Activated CD8-positive, alpha-beta memory T cell treated with anti-CD3 and anti-CD28 coated beads for 4 hours (primary cell): ENCODE results near the gene SLC28A1.
"Not testable (repeated sequence)": the region's sequence is repeated elsewhere in the genome, so short reads cannot be mapped to it uniquely, and the experiment has no call there.

ENCODE experiments used
- DNase-seq, 2 donors: peaks; one replicate each; pipeline ENCODE4 v3.0.0-alpha.2; 2020; ENCODE audit warnings: low read depth in 2 of 2

The SLC28A1 gene

GRCh38 chr15:84861781-84862180, 22.7 kb upstream of the SLC28A1 start:
- DNase-seq: no peak

DNA sequence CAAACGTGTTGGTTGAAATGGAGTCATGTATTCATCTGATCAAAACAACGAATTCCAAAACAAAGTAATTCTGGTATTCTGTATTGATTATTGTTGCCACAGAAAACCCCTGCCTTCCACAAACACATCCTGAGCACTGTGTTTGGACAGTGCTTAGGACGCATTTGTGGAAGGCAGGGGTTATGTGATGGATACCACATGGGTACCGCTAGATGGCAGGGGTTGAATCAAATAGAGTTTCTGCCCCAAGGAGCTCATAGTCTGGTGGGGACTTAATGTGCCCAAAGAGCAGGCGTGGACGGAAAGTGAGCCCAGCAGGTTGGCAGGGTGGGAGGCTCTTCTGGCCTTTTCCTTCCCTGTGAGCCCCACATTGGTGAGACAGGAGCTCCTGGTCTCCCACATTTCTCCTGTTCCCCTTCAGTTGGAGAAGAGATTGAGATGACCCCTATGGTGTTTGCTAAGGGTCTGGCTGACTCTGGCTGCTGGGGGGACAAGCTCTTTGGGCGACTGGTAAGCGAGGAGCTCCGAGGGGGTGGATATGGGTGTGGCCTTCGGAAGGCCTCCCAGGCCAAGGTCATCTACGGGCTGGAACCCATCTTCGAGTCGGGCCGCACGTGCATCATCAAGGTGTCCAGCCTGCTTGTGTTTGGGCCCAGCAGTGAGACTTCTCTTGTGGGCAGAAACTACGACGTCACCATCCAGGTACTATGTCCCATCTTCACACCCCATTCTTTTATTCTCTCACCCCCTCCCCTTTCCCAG, 22.1 kb upstream of the SLC28A1 start:
- DNase-seq: no peak

GRCh38 chr15:84863565-84864443, 20.7 kb upstream of the SLC28A1 start:
- DNase-seq: no peak

DNA sequence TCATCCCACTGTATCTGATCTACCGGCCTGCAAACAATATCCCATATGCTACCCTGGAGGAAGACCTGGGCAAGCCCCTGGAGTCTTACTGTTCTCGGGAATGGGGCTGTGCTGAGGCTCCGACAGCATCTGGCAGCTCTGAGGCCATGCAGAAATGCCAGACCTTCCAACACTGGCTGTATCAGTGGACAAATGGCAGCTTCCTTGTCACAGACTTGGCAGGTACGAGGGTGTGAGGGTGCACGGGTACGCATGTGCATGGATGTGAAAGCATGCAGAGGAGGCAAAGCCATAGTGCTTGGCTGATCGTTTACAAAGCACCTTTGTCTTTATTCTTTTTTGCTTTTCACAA, 20.0 kb upstream of the SLC28A1 start:
- DNase-seq: no peak

- DNase-seq: no peak
Observed at GRCh38 chr15:84865074-84865569, 19.3 kb upstream of the SLC28A1 start.

DNA sequence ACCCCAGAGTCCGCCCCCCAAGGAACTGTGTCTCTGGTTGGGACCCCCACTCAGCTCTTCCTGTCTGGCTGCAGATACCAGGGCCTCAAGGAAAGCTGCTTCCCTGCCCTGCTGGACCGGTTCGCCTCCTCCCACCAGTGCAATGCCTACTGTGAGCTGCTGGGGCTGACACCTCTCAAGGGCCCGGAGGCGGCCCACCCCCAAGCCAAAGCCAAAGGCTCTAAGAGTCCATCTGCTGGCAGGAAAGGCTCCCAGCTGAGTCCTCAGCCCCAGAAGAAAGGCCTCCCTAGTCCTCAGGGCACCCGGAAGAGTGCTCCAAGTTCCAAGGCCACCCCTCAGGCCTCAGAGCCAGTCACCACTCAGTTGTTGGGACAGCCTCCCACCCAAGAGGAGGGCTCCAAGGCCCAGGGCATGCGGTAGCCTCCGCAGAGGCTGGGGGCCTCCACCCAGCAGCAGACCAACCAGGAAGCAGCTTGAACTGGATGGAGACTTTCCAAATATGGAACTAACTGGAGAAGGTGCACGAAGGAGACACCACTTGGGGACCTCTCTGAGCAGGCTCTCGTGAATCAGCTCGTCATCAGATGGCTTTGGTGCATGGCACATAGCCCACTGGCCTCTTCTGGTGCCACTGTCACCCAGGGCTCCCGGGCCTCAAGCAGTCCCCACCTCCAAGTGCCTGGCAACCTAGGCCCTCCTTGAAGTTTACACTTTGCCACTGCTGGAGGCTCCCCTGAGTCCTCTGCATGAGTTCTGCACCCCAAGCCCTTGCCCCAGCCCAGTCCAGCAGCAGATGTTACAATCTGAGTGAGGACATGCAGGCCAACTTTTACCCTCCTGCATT, 16.2 kb upstream of the SLC28A1 start:
- DNase-seq: no peak

DNA sequence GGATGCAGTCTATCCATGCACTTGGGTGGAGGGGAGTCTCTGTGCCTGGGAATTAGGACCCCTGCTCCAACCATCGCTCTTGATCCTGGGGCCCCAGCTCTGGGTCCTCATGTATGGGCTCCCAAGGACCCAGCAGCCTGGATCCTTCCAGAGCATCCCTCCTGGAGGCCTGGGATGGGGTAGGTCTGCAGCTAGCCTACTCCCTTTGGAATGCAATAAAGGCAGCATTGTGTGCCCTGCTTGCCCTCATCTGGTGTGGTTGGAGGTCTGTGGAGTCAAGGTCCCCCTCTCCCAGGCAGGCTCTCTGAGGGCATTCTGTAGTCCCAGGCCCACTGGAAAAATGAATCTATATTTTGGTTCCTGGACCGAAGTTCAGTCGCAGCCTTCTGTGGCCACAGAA, 15.0 kb upstream of the SLC28A1 start:
- DNase-seq: no peak

DNA sequence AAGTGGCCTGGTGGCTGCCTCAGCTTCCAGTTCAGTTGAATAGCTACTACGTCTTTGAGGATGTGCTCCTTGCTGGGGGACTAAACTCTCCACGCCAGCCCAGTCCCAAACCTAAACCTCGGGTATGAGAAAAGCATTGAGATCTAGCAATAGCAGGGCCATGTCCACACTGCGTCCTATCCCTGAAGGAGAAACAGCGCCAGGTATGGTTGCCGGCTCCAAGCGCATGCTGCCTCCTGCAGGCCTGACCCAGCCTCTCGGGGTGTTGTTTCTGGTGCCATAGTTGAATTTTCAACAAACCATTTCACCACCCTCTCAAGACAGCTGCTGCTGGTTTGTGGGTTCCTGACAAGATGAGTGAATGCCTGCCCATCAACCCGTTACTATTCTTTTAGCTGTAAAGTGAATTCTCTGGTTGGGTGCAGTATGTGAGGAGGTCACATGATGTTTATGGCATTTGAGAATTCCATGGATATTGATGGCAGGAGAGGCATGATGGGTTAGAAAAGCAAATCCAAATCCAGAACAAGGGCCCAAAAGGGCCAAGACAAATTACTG, 13.0 kb upstream of the SLC28A1 start:
- no peak for DNase-seq

DNA sequence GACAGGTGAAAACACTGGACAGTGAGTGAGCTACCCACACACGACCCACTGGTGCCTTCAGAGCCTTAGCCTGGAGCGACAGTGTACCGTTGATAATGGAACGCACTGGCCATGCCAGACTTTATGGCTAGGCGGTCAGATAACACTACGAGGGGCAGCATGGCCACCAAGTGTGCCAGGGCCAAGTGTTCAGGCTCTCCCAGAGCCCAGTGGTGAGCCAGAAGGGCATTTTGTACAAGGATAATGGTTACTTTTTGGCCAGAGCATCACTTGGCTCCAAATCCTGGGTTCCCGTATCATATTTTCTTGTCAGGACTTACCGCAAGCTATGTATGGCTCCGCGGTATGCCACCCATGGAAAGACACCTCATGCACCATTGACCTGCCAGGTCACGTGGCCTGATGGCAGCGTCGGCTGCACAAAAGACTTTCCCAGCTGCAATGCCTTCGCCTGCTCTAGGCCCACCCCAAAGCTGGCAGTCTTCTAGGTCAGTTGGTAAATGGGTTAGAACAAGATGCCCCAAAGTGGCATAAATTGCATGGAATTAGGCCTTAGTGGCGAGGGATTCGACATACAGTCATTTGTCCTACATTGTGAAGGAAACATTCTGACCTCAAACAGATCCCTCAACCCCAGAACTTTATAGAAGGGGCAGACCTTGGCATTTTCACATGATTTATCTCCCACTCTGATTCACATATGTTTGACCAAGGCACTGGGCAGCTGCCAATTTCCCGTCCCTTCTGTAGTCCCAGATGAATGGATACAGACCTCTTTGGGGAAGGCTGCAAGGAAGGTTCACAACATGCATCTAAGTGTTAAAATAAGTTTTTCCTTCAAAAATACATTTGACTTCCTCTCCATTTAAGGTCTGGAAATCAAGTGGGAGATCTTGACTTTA, 12.2 kb upstream of the SLC28A1 start:
- DNase-seq: no peak

DNA sequence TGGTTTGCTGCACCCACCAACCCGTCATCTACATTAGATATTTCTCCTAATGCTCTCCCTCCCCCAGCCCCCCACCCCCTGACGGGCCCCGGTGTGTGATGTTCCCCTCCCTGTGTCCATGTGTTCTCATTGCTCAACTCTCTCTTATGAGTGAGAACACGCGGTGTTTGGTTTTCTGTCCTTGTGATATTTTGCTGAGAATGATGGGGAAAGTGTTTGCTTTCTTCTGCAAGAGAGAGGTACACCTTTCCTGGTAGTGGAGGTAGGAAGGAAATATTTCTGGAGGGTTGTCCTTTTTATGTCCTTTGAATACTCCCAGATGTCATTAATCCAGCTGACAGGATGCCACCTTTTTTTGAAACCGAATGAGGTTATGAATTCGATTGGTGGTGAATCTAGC, 10.5 kb upstream of the SLC28A1 start:
- DNase-seq: no peak

DNA sequence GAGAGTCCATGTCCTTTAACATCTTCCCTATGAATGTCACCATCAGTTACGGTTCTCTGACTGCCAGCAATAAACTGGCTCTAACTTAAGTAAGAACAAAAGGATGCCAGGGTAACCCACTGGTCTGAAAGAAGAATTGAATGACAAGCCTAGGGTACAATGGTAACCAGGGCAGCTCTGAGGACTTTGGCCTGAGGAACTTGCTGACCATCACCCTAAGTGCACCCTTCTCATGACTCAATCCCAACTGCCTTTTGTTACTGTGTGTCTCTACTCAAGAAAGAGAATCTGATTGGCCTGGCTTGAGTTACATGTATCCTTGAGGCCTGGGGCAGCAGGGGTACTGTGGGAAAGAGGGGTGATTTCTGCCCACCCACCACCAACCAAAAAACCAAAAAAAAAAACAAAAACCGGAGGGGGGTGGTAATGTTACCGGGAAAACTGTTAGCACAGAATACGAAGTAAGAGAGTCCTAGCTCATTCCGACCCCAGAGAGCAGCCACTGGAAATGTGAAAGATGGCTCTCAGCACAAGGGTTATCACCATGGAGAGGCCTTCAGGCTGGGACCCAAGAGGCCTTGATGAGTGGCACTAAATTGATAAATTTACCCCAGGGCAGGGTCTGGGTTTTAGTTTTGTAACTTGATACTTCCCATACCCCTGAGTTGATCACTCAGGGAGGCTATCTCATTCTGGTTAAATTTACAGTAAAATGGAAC, 9.3 kb upstream of the SLC28A1 start:
- DNase-seq: no peak

GRCh38 chr15:84876269-84876668, 8.2 kb upstream of the SLC28A1 start:
- DNase-seq: no peak

- not testable (repeated sequence) for DNase-seq
Observed at GRCh38 chr15:84877701-84878100, 6.8 kb upstream of the SLC28A1 start.

DNA sequence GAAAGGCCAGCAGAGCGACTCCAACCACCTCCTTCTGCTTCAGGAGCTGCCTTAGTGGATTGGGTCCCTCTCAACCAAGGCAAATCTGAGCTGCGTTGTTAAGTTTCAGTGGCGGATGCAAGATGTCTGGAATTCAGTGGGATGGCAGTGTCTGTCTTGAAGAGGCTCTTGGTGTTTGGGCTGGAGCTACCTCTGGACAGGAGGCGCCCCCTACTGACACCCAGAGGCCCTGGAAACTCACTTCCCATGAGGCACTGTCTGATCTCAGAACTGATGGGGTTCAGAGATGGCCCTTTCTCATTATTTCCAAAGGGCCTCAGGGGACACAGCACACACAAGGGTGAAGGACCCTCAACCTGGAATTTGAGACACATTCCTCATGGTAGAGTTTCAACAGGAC, 6.0 kb upstream of the SLC28A1 start:
- DNase-seq: peak; percentile 12 to 13

DNA sequence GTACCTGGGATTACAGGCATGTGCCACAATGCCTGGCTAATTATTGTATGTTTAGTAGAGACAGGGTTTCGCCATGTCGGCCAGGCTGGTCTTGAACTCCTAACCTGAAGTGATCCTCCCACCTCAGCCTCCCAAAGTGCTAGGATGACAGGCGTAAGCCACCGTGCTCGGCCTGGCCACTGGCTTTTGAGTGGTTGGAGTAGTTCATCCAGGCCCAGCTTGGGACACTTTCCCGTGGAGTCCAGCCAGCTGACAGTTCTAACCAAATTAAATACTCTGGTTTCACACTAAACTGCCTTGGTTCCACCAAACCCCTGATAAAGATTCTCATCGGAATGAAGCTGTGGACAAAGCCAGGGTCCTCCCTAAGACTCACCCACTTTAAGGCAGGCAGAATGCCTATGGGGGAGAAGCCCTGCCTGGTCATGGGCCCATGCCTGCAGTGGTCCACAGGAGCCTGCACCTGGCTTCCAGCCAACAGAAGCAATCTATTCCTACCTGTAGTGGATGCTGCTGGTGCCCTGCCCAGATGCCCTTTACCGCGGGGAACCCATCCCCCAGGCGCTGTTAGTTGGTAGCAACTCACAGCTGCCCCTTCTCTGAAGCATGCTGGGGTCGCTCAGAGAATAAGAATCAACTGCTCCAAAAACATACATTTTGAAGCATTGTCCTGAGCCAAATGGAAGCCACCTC, 5.2 kb upstream of the SLC28A1 start:
- DNase-seq: no peak

DNA sequence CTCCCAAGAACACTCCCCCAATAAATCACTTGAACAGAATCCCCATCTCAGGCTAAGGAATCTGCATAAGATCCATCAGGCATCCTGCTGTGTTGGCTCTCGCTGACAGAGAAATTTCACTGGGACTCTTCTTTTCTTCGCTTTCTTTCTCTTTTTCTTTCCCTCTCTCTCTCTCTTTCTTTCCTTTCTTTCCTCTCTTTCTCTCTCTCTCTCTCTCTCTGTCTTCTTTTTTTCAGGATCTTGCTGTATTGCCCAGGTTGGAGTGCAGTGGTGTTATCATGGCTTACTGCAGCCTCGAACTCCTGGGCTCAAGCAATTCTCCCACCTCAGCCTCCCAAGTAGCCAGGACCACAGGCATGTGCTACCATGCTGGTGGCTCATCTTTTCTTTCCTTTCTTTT, 4.5 kb upstream of the SLC28A1 start:
- DNase-seq: no peak

GRCh38 chr15:84880822-84881519, 3.5 kb upstream of the SLC28A1 start:
- DNase-seq: no peak

- DNase-seq: no peak
Observed at GRCh38 chr15:84881520-84881830, 3.0 kb upstream of the SLC28A1 start.

DNA sequence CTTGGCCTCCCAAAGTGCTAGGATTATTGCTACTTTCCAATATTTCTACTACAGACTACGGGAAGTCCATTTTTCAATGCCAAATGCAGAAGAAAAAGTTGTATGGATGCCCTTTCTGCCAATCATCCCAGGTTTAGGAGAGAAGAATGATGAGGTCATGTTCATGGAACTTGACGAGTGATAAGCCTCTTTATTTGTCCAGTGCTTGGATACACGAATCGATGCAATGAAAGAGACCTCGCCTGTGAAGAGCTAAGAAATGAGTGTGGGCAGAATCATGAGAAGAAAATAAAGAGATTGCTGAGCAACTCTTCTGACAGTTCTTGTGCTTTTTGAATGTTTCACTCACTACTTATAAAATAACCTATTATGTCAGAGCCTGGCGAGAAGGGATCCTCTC, 996 bp upstream of the SLC28A1 start:
- no peak for DNase-seq
